ENCODE results near the gene YEATS2. TPM values are rescaled to one million over a fixed set of nuclear protein-coding genes. Genes with fewer than 3 reads are reported as not detected.

The YEATS2 gene
- total and polyA plus RNA-seq, 2 donors (not counting 1 experiment from before 2014, with no cell fraction given): 25.0 to 28.7 TPM

DNA sequence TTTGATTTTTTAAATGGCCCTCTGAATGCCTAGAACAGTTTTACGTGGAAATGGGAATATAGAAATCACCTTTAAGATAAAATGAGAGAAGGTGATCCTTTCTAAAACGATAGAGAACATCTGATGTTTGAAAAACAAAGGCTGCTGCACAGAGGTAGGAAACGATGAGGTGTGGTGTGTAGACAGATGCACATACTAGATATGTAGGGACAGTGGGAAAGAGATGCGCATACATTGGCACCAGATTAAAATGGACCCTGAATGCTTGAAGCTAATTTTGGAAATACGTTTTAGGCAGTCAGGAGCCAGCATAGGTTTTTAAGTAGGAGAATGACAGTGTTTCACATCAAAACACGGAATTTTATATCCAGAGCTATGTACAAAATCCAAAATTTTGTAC lies 98.8 kb downstream of the YEATS2 start:
- Histone ChIP-seq H3K4me3 (replicated peaks in 1 of 4; ENCODE audit: control extremely low read depth in 1 of 4, insufficient read depth in 1 of 4, low read depth in 3 of 4, low read length in 4 of 4) (no peak overlapping the region), H4K20me1 (ENCODE audit: control insufficient read depth, extremely low read depth, insufficient read depth, low read length) (no peaks in the 10 kb centered on the region), H3K4me2 (ENCODE audit: extremely low read depth, insufficient read depth, low read length) (no peak overlapping the region), H3K27me3 (ENCODE audit: control insufficient read depth, insufficient read depth, low read length) (no peaks in the 10 kb centered on the region), H3K36me3 (ENCODE audit: control insufficient read depth, insufficient read depth, low read length) (peaks cover 12% of the 10 kb centered on the region), H3K9me3 (ENCODE audit: control insufficient read depth, insufficient read depth, low read depth, low read length) (no peaks in the 10 kb centered on the region), H3K4me1 (ENCODE audit: control insufficient read depth, extremely low read depth, insufficient read depth, low read length) (no peaks in the 10 kb centered on the region), H3K79me2 (ENCODE audit: control insufficient read depth, insufficient read depth, low read length) (no peaks in the 10 kb centered on the region), H2AFZ (ENCODE audit: low read length) (no peak overlapping the region), H3K9ac (ENCODE audit: insufficient read depth, low read length) (no peak overlapping the region), H3K27ac (ENCODE audit: insufficient read depth, low read length) (no peak overlapping the region)
- TF ChIP-seq CTCF (conservative IDR thresholded peaks at IDR 0.05 in 1 of 2, IDR thresholded peaks at IDR 0.05 in 1 of 2; ENCODE audit: low read depth in 1 of 2, low read length in 2 of 2): no peak
- TF ChIP-seq EZH2 (IDR thresholded peaks at IDR 0.05; ENCODE audit: low read length, missing control alignments): no peak
- DNase-seq (ENCODE audit: low read depth in 2 of 2): no peak

DNA sequence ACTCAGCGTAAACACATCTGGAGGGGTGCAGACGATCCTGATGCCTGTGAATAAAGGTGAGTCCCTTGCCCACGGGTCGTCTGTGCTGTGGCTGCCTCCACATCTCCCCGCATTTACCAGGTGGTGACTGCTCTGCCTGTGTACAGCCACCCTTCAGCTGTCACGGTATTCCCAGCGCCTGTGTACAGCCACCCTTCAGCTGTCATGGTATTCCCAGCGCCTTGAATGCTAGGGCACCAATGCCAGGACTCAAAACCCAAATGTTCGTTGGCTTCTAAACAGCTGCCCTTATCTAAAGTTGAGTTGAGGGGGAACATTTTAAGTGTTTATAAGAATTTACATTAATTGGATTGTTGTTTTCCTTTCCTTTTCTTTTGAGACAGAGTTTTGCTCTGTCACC lies 100.4 kb downstream of the YEATS2 start:
- TF ChIP-seq EZH2 (IDR thresholded peaks at IDR 0.05; ENCODE audit: low read length, missing control alignments) (no peak), CTCF (conservative IDR thresholded peaks at IDR 0.05 in 1 of 2, IDR thresholded peaks at IDR 0.05 in 1 of 2; ENCODE audit: low read depth in 1 of 2, low read length in 2 of 2) (no peak)
- DNase-seq (ENCODE audit: low read depth in 2 of 2): no peak
- no peak overlapping the region for H2AFZ ChIP-seq (ENCODE audit: low read length)

DNA sequence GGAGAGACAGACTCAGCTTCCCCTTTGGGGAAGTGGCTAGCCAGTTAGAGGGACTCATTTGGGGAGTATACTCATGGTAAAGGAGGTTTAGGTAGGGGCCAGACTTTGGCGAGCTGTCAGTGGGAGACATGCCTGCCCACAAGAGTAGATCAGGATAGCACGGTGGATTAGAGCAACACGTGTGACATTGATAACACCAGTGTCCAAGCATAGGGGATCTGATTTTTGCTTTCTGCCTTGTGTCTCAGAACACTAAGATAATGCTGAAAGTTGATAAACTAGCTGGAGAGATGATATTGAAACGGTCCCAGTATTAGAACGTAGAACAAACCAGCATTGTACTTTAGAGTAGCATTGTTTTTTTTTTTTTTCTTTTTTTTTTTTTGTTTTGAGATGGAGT lies 101.9 kb downstream of the YEATS2 start:
- no peaks in the 10 kb centered on the region for H3K27me3 ChIP-seq (ENCODE audit: control insufficient read depth, insufficient read depth, low read length)
- no peak overlapping the region for H3K4me3 ChIP-seq (replicated peaks in 1 of 4; ENCODE audit: control extremely low read depth in 1 of 4, insufficient read depth in 1 of 4, low read depth in 3 of 4, low read length in 4 of 4)
- H3K79me2 ChIP-seq (ENCODE audit: control insufficient read depth, insufficient read depth, low read length): no peaks in the 10 kb centered on the region
- no peak overlapping the region for H2AFZ ChIP-seq (ENCODE audit: low read length)
- no peak for TF ChIP-seq EZH2 (IDR thresholded peaks at IDR 0.05; ENCODE audit: low read length, missing control alignments)
- TF ChIP-seq CTCF (conservative IDR thresholded peaks at IDR 0.05 in 1 of 2, IDR thresholded peaks at IDR 0.05 in 1 of 2; ENCODE audit: low read depth in 1 of 2, low read length in 2 of 2): no peak
- peaks cover 19% of the 10 kb centered on the region for H3K36me3 ChIP-seq (ENCODE audit: control insufficient read depth, insufficient read depth, low read length)
- no peak overlapping the region for H3K27ac ChIP-seq (ENCODE audit: insufficient read depth, low read length)
- H4K20me1 ChIP-seq (ENCODE audit: control insufficient read depth, extremely low read depth, insufficient read depth, low read length): no peaks in the 10 kb centered on the region
- H3K4me2 ChIP-seq (ENCODE audit: extremely low read depth, insufficient read depth, low read length): no peak overlapping the region
- no peaks in the 10 kb centered on the region for H3K4me1 ChIP-seq (ENCODE audit: control insufficient read depth, extremely low read depth, insufficient read depth, low read length)
- DNase-seq (ENCODE audit: low read depth in 2 of 2): no peak
- no peak overlapping the region for H3K9ac ChIP-seq (ENCODE audit: insufficient read depth, low read length)
- H3K9me3 ChIP-seq (ENCODE audit: control insufficient read depth, insufficient read depth, low read depth, low read length): no peaks in the 10 kb centered on the region

More for the DNA sequence above, 100.4 kb downstream of the YEATS2 start:
- Histone ChIP-seq H3K4me1 (ENCODE audit: control insufficient read depth, extremely low read depth, insufficient read depth, low read length) (no peaks in the 10 kb centered on the region), H3K9me3 (ENCODE audit: control insufficient read depth, insufficient read depth, low read depth, low read length) (no peaks in the 10 kb centered on the region), H3K9ac (ENCODE audit: insufficient read depth, low read length) (no peak overlapping the region), H3K79me2 (ENCODE audit: control insufficient read depth, insufficient read depth, low read length) (no peaks in the 10 kb centered on the region), H3K27me3 (ENCODE audit: control insufficient read depth, insufficient read depth, low read length) (no peaks in the 10 kb centered on the region), H3K36me3 (ENCODE audit: control insufficient read depth, insufficient read depth, low read length) (peaks cover 15% of the 10 kb centered on the region), H3K27ac (ENCODE audit: insufficient read depth, low read length) (no peak overlapping the region), H3K4me3 (replicated peaks in 1 of 4; ENCODE audit: control extremely low read depth in 1 of 4, insufficient read depth in 1 of 4, low read depth in 3 of 4, low read length in 4 of 4) (no peak overlapping the region), H4K20me1 (ENCODE audit: control insufficient read depth, extremely low read depth, insufficient read depth, low read length) (no peaks in the 10 kb centered on the region), H3K4me2 (ENCODE audit: extremely low read depth, insufficient read depth, low read length) (no peak overlapping the region)
